Measurements from ENCODE around the gene RAB11FIP3. TPM values are rescaled to one million over a fixed set of nuclear protein-coding genes. Genes with fewer than 3 reads are reported as not detected.

Gene RAB11FIP3
- total RNA-seq, 2 experiments from 2014 or later = 29.0 to 51.2 TPM

GRCh38 chr16:379961-380761, 45.3 kb upstream of the RAB11FIP3 start:
- no peak for DNase-seq (ENCODE audit: low spot score)
- Histone ChIP-seq H3K27ac (ENCODE audit: low read depth, low read length, poor library complexity, severe bottlenecking) (no peak overlapping the region), H3K36me3 (ENCODE audit: insufficient read depth, low read length) (peaks cover 15% of the 10 kb centered on the region; the same call in 1 of the 2 replicates), H2AFZ (ENCODE audit: low read length) (no peak overlapping the region), H3K9me3 (ENCODE audit: low read length) (no peaks in the 10 kb centered on the region), H3K4me1 (ENCODE audit: insufficient read depth, low read length, poor library complexity, severe bottlenecking) (peaks cover 13% of the 10 kb centered on the region), H3K4me2 (ENCODE audit: low read length) (peak overlapping the region; percentile 82), H4K20me1 (ENCODE audit: insufficient read depth, low read length) (no peaks in the 10 kb centered on the region), H3K4me3 (ENCODE audit: low read depth, low read length, poor library complexity, severe bottlenecking) (no peak overlapping the region), H3K79me2 (ENCODE audit: insufficient read depth, low read depth, low read length) (no peaks in the 10 kb centered on the region), H3K9me2 (ENCODE audit: insufficient read depth, low read length) (no peaks in the 10 kb centered on the region)
- intact Hi-C loops (cut with micrococcal nuclease; ENCODE audit: unreplicated experiment) = loop anchor here (5.0 kb wide), 1 partner anchor 187 kb away; the partner anchor contains the start of genes NHLRC4 and PIGQ
- ChIA-PET CTCF (ENCODE audit: unreplicated experiment) (no interaction called here), POLR2A (interaction anchor here (0.6 kb wide), 1 partner anchor 20 kb away, joined by 3 read pairs; no protein-coding TSS in a partner anchor)
- BruUV-seq (replicated peaks) = no TSS peak
- no peak for TF ChIP-seq EZH2phosphoT487 (IDR thresholded peaks at IDR 0.05; ENCODE audit: borderline replicate concordance, low read depth, low read length)
- TF ChIP-seq CTCF (conservative IDR thresholded peaks at IDR 0.05; ENCODE audit: low read length) = no peak

- H3K27ac ChIP-seq (ENCODE audit: low read depth, low read length, poor library complexity, severe bottlenecking) = no peak overlapping the region
- no TSS peak for BruUV-seq (replicated peaks)
Observed at GRCh38 chr16:380762-381011, 44.8 kb upstream of the RAB11FIP3 start.

GRCh38 chr16:381012-381788, 44.2 kb upstream of the RAB11FIP3 start:
- H3K4me2 ChIP-seq (ENCODE audit: low read length) = peak overlapping the region; percentile 82
- ChIA-PET CTCF (ENCODE audit: unreplicated experiment) (no interaction called here), POLR2A (interaction anchor here (2.2 kb wide), 1 partner anchor 10 kb away, joined by 10 read pairs; the partner anchor contains the start of gene MRPL28)
- H3K4me3 ChIP-seq (ENCODE audit: low read depth, low read length, poor library complexity, severe bottlenecking) = peak overlapping the region; percentile 74
- peaks cover 10% of the 10 kb centered on the region; the same call in 1 of the 2 replicates for H3K36me3 ChIP-seq (ENCODE audit: insufficient read depth, low read length)
- H3K27ac ChIP-seq (ENCODE audit: low read depth, low read length, poor library complexity, severe bottlenecking) = no peak overlapping the region
- intact Hi-C loops (cut with micrococcal nuclease; ENCODE audit: unreplicated experiment) = loop anchor here (5.0 kb wide), 1 partner anchor 186 kb away; the partner anchor contains the start of genes NHLRC4 and PIGQ
- peaks cover 13% of the 10 kb centered on the region for H3K4me1 ChIP-seq (ENCODE audit: insufficient read depth, low read length, poor library complexity, severe bottlenecking)
- DNase-seq (ENCODE audit: low spot score) = no peak
- TF ChIP-seq CTCF (conservative IDR thresholded peaks at IDR 0.05; ENCODE audit: low read length) = no peak
- no peak for TF ChIP-seq EZH2phosphoT487 (IDR thresholded peaks at IDR 0.05; ENCODE audit: borderline replicate concordance, low read depth, low read length)
- no peaks in the 10 kb centered on the region for H3K79me2 ChIP-seq (ENCODE audit: insufficient read depth, low read depth, low read length)
- H2AFZ ChIP-seq (ENCODE audit: low read length) = no peak overlapping the region
- no peaks in the 10 kb centered on the region for H3K9me2 ChIP-seq (ENCODE audit: insufficient read depth, low read length)
- no peaks in the 10 kb centered on the region for H3K9me3 ChIP-seq (ENCODE audit: low read length)
- BruUV-seq (replicated peaks) = no TSS peak
- H4K20me1 ChIP-seq (ENCODE audit: insufficient read depth, low read length) = no peaks in the 10 kb centered on the region

More at GRCh38 chr16:380762-381011, 44.8 kb upstream of the RAB11FIP3 start:
- ChIA-PET CTCF (ENCODE audit: unreplicated experiment) (no interaction called here), POLR2A (interaction anchor here (0.6 kb wide), 1 partner anchor 20 kb away, joined by 3 read pairs; no protein-coding TSS in a partner anchor)
- intact Hi-C loops (cut with micrococcal nuclease; ENCODE audit: unreplicated experiment) = loop anchor here (5.0 kb wide), 1 partner anchor 187 kb away; the partner anchor contains the start of genes NHLRC4 and PIGQ
- Histone ChIP-seq H4K20me1 (ENCODE audit: insufficient read depth, low read length) (no peaks in the 10 kb centered on the region), H3K9me2 (ENCODE audit: insufficient read depth, low read length) (no peaks in the 10 kb centered on the region), H3K4me1 (ENCODE audit: insufficient read depth, low read length, poor library complexity, severe bottlenecking) (peaks cover 13% of the 10 kb centered on the region), H3K4me2 (ENCODE audit: low read length) (peak overlapping the region; percentile 82), H3K9me3 (ENCODE audit: low read length) (no peaks in the 10 kb centered on the region), H3K4me3 (ENCODE audit: low read depth, low read length, poor library complexity, severe bottlenecking) (peak overlapping the region; percentile 74), H3K36me3 (ENCODE audit: insufficient read depth, low read length) (peaks cover 15% of the 10 kb centered on the region; the same call in 1 of the 2 replicates), H2AFZ (ENCODE audit: low read length) (no peak overlapping the region), H3K79me2 (ENCODE audit: insufficient read depth, low read depth, low read length) (no peaks in the 10 kb centered on the region)
- DNase-seq (ENCODE audit: low spot score) = no peak
- TF ChIP-seq EZH2phosphoT487 (IDR thresholded peaks at IDR 0.05; ENCODE audit: borderline replicate concordance, low read depth, low read length) = no peak

Measured in OCI-LY7 (cell line).